GM19328 (cell line): ENCODE measurements around the gene PRKAG2.

Experiments used
- ATAC-seq: cut with Tn5 transposase; IDR thresholded peaks from one replicate; pipeline ENCODE4 v1.9.1; 2021; ENCODE audit warnings: mild to moderate bottlenecking, moderate library complexity; ENCODE audit not compliant: unreplicated experiment

PRKAG2 gene

DNA sequence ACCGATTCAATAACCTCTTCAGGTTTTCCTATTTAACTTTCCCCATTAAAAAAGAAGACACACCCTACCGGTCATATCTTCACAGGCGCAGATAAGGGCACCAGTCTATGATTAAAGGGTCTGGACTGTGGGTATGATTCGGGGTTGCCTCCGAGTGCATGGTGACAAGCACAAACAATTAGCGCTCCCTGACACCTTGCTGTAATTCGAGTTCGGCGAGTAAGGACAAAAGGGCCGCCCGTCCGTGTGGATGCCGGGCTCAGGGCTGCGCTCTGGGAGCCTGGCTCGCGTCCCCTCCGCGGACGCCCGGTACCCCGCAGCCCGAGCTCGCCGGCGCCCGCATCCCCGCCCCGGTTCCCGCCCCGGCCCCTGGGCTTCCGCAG, 245.4 kb downstream of the PRKAG2 start:
- ATAC-seq, result no peak

GRCh38 chr7:151630851-151631569, 245.9 kb downstream of the PRKAG2 start:
- no peak for ATAC-seq

- ATAC-seq, result no peak
Measured at GRCh38 chr7:151630358-151630757, 246.6 kb downstream of the PRKAG2 start.

DNA sequence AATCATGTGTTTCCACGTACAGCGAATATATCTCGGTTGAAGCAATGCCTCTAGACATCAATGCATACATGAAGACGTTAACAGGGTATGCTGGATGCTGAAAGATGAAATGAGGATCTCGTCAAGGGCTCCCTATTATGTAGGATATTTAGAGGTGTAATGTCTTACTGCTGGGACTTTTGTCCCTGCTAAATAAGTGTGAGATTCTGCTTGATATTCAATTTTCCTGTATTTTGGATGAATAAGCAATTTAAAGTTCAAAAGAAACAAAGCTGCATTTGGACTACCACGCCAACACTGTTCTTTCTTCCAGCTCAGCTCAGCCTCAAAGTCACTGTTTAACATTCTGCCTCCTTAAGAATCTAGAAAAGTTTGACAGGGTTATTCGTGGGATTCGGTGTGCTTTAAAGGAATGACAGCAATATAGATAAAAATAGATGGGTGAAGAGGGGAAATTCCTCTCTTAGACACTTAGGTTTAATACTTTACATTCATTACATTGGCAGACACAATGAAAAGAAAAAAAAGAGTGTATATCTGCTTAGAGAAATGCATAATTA, 247.1 kb downstream of the PRKAG2 start:
- no peak for ATAC-seq

DNA sequence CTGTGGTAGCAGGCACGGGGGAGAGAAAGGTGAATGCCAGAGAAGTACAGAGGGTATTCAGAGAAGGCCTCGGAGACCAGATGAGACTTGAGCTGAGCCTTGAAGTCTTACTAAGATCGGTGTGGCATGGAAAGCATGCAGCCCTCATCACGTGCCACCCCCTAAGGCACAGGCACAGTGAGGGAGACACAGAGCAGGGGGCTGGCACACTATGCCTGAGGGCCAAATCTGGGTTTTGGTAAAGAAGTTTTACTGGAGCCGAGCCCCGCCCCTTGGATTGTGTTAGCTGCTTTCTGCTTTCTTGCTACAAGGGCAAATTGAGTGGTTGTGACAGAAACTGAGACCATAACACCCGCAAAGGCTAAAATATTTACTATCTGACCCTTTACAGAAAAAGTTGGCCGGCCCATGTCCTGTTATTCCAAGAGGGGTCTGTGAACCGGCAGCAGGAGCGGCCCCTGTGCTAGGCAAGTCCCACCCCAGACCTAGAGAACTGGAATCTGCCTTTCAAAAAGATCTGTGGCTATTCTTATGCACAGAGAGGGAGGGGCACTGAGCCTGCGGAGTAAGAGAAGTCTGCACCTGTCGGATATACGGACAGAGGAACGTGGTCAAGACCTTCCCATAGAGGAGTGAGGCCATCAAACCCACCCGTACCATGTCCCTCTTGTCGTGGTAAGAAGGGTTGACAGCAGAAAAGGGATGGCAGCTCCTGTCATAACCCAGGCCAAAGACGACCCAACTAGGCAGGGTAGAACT, 247.9 kb downstream of the PRKAG2 start:
- ATAC-seq, result no peak

DNA sequence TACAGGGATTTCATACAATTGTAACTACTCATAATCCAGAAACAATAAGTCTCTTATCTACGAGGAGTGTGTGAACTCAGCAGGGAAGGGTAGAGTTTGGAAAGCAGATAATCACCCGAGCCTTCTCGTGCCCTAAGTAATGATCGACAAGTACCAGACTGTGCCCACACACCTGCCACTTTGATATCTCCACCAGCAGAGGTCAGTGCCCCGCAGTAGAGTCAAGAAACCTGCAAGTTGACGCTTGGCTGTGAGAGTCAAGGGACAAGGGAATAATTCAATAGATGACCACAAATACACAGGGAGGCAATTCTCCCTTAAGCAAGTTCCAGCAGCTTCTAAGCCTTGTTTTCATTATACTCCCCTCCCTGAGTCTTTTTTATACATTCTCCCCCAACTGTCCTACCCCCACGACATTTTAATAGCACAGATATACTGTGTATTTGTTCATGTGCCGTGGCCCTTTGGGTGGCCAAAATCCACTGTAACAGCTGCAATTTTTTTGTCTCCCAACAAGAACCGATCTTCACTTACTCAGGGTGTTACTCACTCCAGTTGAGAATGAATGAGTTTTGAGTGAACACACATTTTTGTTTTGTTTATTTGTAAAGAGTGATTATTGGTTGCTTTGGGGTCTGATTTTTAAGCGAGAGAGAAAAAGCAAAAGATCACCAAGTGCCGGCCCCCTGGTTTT, 250.3 kb downstream of the PRKAG2 start:
- no peak for ATAC-seq

- no peak for ATAC-seq
Measured at GRCh38 chr7:151625606-151626005, 251.3 kb downstream of the PRKAG2 start.

DNA sequence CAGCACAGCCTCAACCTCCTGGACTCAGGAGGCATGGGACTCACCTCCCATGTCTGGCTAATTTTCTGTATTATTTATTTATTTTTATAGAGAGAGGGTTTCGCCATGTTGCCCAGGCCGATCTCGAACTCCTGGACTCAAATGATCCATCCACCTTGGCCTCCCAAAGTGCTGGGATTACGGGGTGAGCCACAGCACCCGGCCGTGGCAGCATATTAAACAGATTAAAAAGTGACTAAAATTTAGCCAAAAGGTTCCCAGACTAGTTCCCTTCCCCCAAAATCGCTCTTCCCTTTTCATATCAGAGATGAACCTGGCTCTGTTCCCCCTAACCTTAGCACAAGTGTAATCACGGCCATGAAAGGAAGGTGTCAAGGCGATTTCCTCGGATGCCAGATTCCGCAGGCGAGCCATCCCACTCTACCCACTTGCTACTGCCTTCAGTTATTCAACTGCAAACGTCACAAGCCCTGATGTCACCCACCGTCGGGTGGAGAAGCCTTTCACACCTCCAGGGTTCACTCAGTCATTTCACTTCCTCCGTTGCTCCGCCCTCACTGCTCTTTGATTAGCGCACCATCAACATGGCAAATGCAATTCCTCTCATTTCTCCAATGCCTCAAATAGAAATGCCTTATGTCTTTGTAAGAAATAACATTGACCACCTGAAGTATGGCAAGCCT, 252.5 kb downstream of the PRKAG2 start:
- ATAC-seq, result no peak

DNA sequence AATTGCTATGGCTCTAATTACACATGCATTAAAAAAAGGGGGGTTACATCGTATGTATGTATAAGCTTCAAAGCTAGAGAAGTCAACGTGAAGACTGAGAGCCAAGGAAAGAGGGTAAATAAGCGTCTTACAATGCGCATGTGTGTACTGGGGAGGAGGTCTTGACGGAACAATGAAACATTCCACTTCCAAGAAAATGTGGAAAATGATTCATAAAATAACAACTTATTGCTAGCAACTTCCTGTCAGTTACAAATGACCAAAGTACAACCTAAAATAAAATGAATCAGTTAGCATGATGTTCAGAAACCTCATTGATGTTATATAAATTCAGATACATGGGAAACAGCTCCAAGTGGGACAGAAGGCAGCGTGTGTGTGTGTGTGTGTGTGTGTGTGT, 253.1 kb downstream of the PRKAG2 start:
- ATAC-seq, result no peak

DNA sequence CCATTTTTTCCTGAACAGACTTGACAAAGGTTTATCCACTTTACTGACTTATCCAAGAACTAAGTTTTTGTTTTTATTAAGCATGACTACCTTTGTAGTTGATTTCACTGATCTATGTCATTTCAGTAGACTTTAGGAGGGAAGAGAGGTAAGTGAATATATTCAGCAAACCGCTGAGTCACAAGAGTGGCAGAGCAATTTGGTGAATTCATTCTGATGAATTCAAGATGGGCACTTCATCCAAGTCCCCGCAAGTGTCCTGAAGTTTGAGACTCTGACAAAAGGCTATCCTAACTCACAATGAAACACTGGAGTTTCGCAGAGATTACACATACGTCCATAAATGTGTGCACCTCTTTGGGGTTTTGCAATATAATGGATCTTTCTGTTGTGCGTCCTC, 255.0 kb downstream of the PRKAG2 start:
- ATAC-seq, result no peak

- no peak for ATAC-seq
Measured at GRCh38 chr7:151616443-151617213, 260.3 kb downstream of the PRKAG2 start.

DNA sequence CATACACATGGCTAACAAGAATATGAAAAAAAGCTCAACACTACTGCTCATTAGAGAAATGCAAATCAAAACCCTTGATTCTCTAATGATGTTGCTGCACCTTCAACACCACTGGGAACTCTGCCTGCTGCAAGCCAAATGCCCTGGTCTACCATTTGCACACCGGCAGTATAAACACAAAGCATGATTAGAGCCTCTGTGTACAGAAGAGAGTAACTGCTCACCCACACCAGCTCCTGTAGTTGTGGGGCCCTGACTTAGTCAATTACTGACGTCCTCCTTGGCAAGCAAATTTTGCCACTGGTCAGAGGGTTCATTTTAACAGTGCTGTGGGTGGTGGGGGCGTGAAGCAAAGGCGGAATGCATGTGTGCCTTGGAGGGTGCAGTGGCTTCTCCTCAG, 261.1 kb downstream of the PRKAG2 start:
- ATAC-seq, result no peak

GRCh38 chr7:151615058-151615457, 261.9 kb downstream of the PRKAG2 start:
- ATAC-seq, result no peak

GRCh38 chr7:151614019-151614418, 262.9 kb downstream of the PRKAG2 start:
- ATAC-seq, result no peak

GRCh38 chr7:151611878-151612277, 265.0 kb downstream of the PRKAG2 start:
- no peak for ATAC-seq

DNA sequence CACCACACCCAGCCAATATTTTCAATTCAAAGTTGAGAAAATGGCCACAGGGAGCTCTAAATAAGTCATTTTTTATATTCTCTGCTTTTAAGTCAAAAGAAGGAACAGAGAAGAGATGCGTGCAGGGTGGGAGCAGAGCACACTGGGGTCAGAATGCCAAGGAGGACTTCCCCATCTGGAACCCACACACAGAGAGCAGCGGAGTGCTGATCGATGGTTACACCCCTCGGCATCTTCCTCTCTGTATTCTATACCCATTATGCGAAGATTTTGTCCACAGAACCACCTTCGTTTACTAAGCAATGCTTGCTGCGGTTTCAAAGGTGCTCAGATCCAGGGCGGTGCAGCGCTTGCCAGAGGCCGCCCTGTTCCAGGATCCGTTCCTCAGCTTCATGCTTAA, 265.9 kb downstream of the PRKAG2 start:
- no peak for ATAC-seq

GRCh38 chr7:151608031-151608551, 268.8 kb downstream of the PRKAG2 start:
- no peak for ATAC-seq

DNA sequence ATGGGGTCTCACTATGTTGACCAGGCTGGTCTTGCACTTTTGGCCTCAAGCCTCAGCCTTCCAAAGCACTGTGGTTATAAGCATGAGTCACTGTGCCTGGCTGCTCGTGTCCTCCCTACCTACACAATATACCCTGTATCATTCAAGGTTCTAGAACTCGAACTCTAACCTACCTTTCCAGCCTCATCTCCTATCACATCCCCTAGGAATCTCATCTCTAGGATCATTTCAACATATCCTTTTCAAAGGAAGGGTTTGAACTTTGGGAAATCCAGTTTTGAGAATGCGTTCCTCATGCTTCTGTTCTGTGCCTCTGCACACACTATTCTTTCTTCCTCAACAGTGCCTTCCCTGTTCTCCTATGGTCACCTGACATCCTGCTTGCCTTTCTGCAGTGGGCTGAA, 269.4 kb downstream of the PRKAG2 start:
- ATAC-seq, result no peak

DNA sequence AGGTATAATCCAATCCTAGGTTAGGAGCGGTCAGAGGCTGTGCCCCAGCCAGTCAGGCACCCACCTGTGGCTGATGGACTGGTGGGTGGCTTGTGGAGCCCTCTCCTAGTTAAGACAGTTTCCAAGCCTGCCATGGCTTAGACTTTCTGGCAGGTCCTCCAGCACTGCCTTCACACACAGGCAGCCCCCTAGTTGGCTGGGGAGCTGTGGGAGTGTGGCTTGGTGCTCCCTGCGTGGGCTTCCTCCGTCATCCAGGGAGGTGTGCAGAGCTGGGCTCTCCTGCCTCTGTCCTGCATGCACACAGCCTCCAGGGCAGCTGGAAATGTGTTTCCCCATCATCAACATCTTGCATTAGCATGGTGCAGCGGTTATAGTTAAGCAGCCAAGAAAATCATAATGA, 273.0 kb downstream of the PRKAG2 start:
- no peak for ATAC-seq
